GM18907 (cell line): ENCODE data around the gene TTI1.
"Not testable (repeated sequence)": the region's sequence is repeated elsewhere in the genome, so short reads cannot be mapped to it uniquely, and the experiment has no call there.

Experiments used
- ATAC-seq: cut with Tn5 transposase; IDR thresholded peaks from one replicate; pipeline ENCODE4 v1.9.1; 2021; ENCODE audit warnings: mild to moderate bottlenecking, moderate library complexity; ENCODE audit not compliant: unreplicated experiment

Gene TTI1

DNA sequence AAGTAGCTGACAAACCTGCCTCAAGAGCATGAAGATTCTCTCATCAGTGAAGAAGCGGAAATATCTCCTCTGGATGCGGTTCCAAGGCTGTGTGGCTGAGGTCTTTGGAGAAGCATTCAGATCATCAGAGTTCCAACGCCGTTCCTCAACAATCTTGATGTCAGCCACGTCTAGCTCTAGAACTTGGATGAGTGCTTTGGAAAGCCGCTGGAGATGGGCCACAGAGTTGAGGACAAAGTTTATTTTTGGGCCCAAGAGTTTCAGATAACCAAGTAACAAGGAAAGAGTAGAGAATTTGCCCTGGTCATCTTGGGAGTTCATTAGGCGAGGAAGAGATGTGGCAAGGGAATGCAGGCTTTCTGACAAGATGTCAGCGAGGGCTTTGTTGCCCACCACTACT lies 20.9 kb downstream of the TTI1 start:
- no peak for ATAC-seq

- no peak for ATAC-seq
Observed at GRCh38 chr20:38011696-38012095, 21.6 kb downstream of the TTI1 start.

- not testable (repeated sequence) for ATAC-seq
Observed at GRCh38 chr20:38009416-38009815, 23.8 kb downstream of the TTI1 start.

- ATAC-seq, result no peak
Observed at GRCh38 chr20:38008233-38008944, 24.9 kb downstream of the TTI1 start.

GRCh38 chr20:38007526-38007925 lies 25.7 kb downstream of the TTI1 start:
- ATAC-seq, result no peak

DNA sequence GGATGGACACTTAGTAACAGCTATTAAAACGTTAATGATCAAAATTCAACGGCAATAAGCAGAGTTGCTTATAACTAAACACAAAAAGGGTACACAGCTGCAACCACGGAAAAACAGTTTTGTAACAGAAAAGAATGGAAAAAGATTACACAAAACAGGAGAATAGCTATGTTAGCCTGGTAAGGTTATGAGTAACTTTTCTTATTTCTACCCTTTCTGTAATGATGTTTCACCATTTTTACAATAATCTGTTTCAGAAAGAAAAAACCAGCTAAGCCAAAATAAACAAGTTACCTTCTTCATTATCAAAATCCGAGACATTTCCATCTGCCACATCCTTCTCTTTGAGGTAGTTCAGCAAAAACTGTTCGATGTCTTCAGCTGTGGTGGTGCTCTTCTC lies 27.4 kb downstream of the TTI1 start:
- ATAC-seq, result no peak

DNA sequence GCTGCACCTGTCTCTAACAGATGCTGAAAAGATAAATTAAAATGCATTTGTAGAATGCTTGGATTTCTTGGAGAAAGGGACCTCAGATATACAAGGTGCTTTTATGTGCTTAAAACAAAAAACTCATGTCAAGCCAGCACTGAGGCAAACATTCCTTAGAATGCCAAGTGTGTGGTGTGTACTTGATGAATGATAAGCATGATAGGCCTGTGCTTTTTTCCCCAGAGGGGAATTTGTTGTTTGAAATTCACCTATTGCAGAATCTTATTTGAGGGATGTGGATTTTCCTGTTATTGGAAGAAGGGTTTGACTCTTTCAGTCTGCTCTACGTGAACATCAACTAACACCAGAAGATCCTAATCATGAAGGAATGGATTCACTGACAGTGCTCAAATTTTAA lies 28.8 kb downstream of the TTI1 start:
- ATAC-seq, result no peak

- ATAC-seq, result no peak
Observed at GRCh38 chr20:38002422-38002821, 30.8 kb downstream of the TTI1 start.

GRCh38 chr20:38001981-38002380 lies 31.3 kb downstream of the TTI1 start:
- no peak for ATAC-seq

GRCh38 chr20:38001173-38001875 lies 31.9 kb downstream of the TTI1 start:
- no peak for ATAC-seq

DNA sequence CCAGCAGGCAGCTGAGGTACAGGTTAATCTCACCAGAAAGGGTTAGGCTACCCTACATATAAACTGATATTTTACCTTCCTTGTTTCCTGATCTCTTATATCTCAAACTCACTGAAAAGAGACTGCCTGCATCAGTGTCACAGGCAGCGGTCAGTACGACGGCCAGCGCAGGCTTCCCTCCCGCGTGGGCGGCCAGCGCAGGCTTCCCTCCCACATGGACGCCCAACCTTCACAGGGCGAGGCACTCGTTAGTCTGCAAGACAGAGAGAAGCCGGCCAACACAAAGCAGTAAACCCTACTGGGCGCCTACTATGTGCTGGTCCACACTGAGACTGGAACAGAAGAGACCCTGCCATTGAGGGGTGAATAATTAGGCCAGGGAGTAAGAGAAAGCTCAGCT lies 33.0 kb downstream of the TTI1 start:
- ATAC-seq, result no peak

- no peak for ATAC-seq
Observed at GRCh38 chr20:37999526-38000263, 33.6 kb downstream of the TTI1 start.

GRCh38 chr20:37997516-37997915 lies 35.7 kb downstream of the TTI1 start:
- ATAC-seq, result no peak

DNA sequence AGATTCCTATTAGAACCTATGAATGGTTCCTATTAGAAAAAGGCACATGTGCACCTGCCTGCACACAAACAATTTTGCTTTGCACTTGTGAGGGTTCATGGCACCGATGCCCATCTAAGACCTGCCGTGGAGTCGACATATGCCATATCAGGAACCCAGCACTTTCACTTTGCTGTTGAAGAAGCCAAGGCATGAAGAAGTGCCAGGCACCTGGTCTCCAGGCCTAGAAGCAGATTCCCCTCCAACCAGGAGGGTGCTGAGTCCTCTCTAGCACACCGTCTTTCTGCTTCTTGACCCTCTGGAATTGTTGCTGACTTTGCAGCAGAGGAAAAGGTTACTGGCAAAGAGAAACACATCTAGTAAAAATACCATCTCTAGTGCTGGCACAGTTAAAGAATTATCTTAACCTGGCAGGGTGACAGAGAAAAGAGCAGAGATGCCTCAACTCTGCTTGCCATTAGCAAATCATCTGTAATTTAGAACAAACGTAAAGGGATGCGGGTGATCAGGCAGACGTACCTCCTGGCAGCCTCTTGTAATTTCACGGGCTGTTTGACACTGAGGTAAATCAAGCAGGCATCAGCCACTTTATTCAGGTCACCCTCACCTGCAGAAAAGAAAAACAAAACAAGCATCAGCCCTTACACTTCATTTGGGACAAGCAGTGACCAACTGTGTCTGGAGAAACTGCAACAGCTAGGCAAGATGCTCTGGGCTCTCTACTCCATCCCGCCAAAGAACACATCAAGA lies 37.2 kb downstream of the TTI1 start:
- ATAC-seq, result no peak

GRCh38 chr20:37994512-37994911 lies 38.7 kb downstream of the TTI1 start:
- no peak for ATAC-seq

- no peak for ATAC-seq
Observed at GRCh38 chr20:37992802-37993409, 40.4 kb downstream of the TTI1 start.

DNA sequence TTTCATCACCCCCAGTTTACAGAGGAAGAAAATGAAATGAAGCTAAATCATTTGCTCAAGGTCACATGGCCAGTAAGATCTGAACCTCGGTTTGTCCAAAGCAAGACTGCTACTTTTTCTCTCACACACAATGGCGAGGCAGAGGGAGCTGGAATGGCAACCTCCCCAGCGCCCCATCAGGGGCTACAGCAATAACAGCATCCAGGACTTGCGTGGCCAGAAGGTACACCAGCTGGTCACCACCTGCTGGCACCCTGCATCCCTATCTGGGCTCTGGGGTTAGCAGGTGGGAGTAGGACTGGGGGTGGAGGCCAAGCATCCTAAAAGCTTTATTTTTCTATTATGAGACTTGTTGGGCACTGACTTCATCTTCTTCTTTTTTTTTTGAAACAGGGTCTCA lies 41.3 kb downstream of the TTI1 start:
- ATAC-seq, result no peak

DNA sequence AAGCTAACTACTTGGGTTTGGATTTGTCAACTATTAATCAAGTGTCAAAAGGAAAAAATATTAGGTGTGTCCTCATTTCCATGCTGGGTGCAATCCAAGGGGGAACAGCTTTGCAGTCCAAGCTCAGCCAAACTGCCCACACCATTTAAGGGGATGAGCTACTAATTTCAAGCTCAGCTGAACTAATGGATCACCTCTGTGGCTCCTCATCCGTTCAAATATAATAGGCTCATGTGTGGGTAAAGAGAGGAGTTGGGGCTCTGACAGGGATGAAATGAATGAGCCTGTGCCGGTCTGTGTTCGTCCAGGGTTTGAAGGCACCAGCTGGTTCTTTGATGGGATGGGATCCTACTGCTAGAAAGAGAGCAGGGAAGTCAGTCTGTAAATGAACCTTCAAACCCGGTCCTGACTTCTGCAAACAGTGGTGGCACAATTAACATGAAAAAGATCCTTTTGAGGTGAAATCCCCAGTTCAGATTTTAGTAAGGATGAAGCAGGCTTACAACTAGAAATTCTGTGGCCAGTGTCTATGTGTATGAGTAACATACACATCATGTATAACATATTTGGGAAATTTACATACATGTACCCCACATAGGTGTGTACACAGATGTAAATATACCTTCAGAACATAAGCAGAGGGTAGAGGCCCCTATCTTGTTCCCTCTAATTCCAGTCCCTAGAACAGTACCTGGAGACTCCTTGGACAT lies 41.9 kb downstream of the TTI1 start:
- ATAC-seq, result no peak

DNA sequence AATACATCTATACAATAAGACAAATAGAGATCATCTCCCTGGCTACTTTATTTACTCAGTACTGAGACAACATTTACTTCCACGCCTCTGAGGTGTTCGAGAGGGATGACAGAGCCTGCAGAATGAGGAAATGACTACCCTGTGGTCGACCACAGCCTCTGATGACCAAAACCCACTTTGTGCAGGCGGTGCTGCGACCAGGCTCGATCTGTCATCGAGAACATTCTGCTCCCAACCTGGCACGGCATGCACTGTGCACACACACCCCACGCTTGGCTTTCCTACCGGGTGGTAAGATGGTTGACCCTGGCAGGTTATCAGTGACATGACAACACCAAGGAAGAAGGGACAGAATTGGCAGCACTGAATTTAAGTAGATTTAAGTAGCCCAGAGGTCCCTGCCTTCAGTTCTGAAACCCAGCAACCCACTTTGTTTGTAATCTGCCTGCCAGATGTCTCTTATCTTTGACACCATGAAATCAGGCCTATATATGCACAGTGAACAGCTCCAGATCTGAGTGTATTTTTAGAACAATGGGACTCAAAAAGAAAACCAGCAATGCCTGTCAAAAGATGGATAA lies 42.6 kb downstream of the TTI1 start:
- ATAC-seq, result peak; percentile 89
